Stimulated activated CD8-positive, alpha-beta memory T cell treated with anti-CD3 and anti-CD28 coated beads, Interleukin-15, amount 100 ng/mL, for 48 hours (primary cell): ENCODE results near the gene TMEM63C.

Experiments used
- DNase-seq, 2 donors: peaks; one replicate each; pipeline ENCODE4 v3.0.0-alpha.2; 2020; ENCODE audit warnings: low read depth in 2 of 2

Gene TMEM63C

DNA sequence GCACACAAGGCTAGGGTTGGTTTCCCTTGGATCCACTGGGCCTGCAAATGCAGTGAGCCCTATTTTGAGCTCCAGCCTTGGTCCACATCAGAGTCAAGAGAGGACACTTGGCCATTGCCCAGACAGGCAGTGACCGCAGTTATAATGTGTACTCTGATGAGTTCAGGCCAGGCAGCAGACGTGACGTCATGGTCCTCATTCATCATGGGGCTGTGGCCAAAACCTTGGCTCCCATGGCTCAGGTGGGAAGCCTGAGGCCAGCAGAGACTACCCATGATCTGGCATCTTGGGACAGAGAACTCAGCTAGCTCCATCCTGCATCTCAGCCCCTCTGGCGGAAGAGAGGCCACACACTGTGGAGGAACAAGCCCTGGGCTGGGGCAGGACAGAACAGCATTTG, 16.4 kb downstream of the TMEM63C start:
- DNase-seq: no peak

DNA sequence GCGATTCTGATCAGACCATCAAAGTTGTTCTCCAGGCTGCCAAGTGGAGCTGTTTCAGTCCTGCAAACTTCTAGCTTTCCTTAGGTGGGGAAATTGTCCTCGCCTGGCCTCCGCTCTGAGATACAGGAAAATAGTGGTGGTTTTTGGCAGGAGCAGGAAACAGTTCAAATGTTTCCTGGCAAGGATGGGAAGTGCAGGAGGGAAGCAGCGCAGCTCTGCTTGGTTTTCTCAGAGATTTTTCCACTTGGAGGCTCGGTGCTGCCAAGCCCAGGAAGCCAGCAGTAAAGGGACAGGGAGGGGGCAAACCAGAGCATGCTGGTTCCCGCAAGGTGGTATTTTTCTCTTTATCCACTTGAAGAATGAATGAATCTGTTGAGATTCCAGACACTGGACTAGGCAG, 17.0 kb downstream of the TMEM63C start:
- no peak for DNase-seq

DNA sequence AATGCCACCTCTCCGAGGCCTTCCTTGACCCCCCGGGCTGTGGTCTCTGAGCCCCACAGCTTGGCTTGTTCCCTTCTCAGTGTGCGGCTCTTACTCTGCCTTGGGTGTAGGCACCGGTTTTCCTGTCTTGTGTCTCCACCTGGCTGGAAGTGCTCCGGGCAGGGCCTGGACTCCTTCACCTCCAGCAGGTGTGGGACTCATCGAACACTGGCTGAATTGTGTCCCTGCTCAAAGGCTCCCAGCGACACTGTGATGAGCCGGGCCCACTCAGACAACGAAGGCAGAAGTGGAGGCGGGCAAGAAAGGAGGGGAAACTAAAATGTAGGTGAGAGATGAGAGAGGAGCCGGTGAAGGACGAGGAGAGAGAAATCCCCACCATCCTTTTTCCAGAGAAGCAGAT, 18.0 kb downstream of the TMEM63C start:
- DNase-seq: no peak

DNA sequence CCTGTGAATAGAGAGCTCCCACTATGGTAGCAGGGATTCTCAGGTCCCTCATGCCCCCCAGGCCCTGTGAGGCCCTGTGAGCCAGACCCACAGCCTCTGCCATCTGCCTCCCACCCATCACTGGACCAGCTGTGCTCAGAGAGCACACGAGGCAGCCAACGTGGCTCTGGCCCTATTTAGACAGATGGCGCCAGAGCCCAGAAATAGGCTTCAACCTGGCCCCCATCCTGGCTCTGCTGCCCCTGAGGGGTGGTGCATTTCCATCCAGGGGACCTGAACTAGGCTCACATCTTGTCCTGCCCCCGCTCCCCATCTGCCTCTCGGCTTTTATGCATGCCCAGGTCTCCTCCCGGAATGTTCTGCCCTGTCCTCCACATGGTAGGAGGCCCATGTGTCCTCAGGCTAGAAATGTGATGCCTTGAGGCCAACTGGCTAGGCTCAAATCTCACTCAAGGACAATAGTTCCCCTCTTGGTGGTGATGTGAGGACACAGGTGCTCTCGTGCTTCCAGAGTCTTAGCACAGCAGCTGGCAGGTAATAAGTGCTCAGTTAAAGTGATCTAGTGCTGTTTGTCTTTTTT, 18.9 kb downstream of the TMEM63C start:
- DNase-seq: no peak

DNA sequence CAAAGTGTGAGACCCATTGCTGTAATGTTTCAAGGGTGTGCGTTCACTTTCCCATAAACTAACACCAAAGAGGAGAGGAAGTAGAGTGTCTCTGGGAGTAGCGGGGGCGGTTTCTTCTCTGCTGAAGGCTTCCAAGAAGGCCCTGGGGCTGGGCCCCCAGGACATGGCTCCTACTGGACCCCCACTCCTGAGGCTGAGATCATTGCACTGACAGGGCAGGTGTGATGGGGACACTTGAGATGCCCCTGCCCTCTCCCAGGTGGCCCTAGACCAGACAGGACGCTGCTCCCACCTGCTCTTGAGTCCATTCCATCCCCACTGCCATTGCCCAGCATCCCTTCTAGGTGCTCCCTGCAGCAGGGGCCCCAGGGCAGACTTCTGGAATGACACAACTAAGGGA, 20.1 kb downstream of the TMEM63C start:
- no peak for DNase-seq

DNA sequence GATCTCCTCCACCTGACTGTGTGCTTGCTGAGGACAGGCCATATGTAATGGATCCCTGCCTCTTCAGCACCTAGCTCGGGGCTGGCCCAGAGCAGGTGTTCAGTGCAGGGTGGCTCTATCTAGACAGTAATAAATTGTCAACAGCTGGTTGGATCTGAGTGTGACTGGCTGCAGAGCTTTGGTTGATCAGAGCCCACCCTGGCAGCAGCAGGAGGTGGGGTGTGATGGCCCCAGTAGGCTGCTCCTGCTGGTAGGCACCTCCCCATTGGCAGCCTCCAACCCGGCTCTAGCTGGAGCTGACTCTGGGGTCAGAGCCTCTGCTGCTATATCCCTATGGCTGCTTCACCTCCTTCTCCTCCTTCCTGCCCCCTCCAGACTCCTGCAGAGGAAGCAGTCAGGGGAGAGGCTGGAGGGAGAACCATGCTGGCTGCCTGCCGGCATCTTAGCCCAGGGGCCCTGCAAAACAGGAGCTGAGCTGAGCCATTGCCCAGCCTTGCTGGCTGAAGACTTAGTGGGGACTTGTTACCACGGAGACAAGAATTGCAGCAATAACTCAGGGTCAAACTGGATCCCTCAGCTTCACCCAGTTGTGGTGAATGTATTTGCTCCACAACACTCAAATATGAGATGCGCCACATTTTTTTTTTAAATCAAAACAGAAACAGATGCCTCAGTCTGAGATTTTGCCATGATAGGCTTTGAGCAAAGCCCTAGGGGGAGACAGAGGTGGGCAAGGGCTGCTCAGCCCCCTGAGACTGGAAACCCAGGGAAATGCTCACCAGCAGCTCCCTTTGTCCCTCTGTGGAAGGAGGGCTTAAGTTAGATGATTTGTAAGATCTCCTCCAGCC, 22.2 kb downstream of the TMEM63C start:
- no peak for DNase-seq

DNA sequence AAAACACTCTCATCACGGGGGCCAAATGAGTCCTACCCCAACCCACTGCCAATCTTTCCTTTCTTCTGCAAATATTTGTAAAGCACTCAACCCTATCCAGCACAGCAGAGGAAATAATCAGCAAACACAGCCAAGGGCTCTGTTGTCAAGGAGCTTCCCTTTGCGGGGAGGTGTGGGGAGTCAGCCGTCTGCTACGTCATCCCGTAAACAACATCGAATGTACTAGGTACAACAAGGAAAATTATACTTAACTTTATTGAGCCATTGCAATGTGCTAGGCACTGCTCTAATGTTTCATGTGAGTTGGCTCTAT, 22.8 kb downstream of the TMEM63C start:
- DNase-seq: no peak

DNA sequence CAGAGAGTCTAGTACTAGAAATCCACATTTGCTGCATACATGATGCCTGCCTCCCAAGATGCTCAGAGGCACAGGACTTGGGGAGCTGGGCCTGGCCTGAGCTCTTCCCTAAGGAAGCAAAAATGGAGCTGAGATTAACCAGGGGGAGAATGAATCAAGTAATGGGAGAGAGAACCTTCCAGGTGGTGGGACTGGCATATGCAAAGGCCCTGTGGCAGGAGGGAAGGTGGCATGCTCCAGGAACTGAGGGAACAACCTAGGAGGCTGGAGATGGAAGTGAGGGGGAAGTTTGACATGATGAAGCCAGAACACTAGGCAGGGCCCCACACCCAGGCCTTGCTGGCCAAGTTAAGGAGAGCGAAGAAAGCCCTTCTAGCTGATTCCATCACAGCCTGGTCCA, 23.3 kb downstream of the TMEM63C start:
- no peak for DNase-seq

DNA sequence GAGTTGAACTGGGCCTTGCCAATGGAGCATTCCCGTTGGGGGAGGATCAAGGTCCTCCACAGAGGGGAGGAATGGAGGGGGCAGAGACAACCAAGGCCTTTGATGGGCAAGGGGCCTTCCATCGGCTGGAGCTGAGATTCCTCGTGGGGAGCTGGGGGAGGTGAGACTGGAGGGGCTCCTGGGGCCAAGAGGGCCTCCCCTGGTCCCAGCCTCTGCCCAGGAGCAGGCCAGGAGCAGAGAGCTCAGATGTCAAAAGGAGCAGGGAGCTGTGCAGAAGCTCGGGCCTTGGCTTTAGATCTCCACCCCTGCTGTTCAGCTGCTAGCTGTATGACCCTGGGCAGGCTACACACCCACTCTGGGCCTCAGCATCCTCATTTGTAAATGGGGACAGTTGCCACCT, 24.0 kb downstream of the TMEM63C start:
- no peak for DNase-seq

DNA sequence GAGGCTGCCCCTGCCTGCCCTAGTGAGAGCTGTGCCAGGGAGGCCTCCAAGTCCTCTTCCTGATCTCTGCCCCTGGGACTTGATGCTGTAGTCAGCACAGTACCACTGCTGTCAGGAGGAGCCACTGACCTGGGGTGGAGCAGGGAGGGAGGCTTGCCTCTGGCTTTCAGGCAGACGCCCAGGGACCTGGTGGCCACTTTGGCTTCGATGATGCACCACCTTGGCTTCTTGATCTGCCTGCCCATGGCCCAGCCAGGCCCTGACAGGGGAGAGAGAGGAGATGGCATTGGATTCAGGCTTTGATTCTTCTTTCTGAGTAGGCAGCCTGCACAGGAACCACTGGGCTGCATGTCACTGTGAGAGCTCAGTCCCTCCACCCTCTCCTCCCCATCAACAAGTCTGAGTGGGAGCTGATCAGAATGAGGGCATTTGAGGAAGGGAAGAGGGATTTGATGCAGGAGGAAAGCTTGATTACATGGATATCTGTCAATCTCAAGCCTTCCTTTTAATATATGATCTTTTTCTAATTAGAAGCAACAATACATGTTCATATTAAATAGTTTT, 24.7 kb downstream of the TMEM63C start:
- DNase-seq: no peak

DNA sequence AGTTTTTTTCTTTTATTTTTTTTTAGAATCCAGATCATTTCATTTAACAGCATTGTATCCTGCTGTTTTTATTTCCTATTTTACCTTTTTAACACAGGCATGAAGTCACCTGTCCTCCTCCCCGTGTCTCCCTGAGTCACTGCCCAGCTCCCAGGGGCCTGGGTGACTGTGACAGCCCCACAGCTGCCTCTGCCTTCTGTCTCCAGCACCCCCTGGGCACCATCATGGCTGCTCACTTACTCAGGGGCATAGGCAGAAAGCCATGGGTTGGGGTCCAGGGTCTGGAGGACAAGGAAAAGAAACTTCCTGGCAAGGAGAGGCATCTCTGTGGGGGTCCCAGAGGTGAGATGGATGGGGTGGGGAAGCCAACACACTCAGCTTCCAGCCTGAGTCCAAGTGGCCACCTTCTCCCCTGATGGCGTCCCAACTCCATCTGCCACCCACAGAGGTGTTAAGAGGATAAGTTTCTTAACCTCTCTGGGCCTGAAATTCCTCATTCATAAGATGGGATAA, 25.3 kb downstream of the TMEM63C start:
- DNase-seq: no peak

DNA sequence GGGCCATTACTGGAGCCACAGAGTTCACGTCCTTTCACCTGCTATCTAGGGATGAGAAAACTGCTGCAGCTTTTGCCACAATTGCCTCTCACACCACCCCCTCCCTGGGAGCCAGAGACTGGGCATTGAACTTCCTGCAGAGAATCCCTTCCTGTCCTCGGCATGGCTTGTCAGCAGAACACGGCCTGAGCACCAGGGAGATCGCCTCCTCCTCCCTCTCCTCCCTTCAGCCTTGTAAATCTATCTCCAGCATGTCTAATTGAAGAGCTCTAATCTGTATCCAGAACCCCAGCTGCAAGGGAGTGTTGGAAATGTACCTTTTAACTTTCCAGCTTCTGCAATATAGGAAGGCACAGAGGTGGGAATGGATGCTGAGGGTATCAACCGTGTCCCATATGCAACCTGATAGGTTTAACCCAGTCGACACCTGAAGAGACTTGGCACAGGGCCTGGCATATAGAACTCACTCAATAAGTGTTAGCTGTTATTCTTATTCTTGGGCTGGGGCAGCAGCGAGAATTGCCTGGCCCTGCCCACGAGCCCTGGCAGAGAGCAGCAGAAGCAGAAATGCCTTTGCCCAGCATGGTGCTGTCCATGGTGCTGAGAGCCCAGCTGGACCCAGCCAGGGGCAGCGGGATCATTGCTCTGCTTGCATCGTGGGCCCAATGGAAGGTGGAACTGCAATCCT, 26.8 kb downstream of the TMEM63C start:
- peak in 1 of 2 donors; percentile 11 for DNase-seq

DNA sequence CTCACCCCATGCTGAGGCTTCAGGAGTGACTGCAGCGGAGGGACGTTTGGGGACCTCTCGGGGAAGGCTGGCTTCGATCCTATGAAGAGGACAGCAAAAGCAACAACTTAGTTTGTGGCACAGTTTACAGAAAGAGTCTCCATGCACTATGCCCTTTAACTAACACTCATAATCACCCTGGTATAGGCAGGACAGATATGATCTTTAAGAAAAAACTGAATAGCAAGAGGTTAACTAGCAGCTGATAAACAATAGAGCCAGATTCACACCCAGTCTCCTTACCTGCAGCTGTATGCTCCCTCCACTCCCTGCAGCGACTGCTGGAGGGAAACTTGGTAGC, 27.4 kb downstream of the TMEM63C start:
- DNase-seq: no peak

DNA sequence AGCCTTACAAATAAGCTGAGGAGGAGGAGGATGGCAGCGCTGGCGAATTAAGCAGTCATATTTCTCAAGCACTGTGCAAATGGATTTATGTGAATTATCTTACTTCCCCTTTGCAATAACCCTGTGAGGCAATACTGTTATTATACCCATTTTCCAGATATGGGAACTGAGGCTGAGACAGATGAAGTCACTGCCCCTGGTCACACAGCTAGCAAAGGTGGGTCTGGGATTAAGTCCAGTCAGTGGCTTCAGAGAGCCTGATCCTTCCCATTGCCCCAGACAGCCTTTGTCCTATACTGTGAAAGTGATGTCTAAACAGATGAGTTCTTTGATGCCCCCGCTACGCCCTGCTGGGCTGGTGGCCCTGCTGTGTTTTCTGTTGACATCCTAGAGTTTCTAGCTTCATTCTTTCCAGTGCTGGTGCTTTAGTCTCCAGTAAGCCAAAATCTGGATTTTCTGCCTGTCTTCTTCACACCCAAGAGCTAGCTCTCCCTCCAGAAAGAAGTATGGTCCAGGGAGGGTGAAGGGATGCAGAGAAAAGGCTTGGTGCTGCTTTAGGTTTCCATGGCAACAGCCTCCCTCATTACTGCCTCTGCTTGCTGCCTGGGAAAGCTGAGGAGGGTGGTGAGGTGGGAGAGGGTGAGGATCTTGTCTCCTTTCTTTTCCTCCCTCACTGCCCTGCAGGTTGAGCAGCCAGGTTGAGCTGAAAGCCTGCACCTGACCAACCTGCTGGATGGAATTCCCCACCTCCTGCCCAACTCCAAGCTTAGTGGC, 30.7 kb downstream of the TMEM63C start:
- no peak for DNase-seq

DNA sequence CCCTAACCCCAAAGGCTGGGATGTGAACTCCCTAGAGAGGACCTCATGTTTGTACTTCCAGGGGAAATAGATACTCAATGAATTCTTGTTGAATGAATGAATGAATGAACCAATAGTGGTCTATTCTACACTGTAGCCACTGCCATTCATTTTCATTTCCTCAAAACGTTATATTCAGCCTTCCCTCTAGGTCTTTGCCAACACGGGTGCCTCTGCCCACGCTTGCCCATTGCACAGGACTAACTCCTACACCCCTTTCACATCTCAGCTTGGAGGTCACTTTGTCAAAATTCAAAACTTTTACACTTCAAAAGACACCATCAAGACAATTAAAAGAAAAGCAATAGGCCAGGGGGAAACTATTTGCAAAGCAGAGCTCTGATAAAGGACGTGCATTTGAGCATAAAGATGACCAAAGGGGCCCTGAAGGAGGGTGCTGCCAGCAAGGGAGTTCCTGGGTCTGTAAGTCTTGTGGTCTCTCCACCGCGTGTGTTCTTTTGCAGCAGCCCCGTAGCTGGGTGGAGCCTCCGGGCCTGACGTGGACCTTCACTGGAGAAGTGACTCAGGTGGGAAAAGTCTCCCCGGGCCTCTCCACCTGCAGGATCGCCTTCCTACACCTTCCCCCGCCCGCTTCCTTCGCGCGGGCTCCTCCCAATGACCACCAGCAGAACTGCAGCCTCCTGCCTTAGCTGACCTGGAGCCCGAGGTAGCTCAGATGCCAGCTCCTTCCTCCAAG, 31.5 kb downstream of the TMEM63C start:
- peak in 1 of 2 donors; percentile 25 for DNase-seq

DNA sequence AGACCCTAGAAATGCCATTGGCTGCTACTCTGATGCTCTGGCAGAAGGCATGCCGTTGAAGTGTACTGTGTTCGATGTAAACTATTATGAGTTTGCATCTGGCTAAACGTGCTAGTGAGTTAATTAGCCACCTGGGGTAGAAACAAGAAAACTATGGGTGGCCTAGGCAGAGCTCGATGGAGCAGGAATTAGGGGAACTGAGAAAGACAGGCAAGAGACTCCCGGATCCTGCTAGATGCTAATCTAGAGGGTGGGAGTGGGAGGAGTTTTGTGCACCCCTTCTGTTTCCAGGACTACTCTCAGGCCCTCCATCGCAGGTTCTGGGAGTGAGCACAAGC, 32.0 kb downstream of the TMEM63C start:
- no peak for DNase-seq

DNA sequence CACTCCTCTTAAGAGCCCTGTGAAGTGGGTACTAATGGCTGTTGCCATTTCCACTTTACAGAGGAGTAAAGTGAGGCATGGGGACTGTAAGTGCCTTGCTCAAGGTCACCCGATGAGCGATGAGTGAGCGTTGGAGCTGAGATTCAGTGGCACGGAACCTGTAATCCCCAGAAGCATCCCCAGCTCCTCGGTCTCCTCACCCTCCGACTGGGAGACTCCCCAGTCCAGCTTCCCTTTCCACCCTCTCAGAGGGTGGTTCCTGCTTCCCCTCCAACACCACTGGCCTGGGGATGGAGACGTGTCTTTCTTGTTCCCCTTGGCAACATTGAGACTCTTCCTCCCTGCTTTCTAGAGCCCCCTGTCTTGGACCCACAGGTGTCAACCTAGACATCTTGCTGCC, 32.6 kb downstream of the TMEM63C start:
- DNase-seq: no peak

DNA sequence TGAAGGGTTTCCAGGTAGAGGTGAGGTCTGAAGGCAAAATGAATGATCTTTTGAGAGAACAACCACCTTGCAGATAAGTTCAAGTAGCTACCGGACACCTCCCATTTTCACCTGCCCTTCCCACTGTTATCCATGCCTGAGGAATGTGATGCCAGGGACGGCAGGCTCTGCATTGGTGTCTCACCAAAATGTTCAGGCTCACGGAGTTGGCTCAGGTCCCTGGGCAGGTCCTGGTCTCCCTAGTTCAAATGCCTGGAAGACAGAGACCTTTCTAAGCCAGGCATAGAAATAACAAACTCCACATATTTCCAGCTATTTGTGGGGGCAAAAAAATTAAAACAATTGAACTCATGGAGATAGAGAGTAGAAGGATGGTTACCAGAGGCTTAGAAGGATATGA, 36.0 kb downstream of the TMEM63C start:
- DNase-seq: no peak

DNA sequence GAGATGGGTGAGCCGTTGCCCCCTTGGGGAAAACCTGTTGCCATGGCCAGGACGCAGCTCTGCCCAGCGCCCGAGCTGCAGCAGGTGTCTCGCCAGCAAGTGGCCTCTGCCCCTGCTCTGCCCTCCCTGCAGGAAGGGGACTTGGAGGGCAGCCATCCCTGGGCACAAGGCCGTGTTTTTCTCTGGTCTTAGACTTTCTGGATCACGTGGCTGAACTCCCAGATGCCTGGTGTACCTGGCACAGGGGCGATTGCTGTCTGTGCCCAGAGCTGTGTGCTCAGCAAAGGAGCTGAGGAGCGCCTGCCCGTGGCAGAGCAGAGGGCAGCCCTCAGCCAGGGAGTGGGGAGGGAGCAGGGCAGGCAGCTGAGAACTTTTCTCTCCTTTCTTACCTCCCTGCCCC, 38.0 kb downstream of the TMEM63C start:
- no peak for DNase-seq

DNA sequence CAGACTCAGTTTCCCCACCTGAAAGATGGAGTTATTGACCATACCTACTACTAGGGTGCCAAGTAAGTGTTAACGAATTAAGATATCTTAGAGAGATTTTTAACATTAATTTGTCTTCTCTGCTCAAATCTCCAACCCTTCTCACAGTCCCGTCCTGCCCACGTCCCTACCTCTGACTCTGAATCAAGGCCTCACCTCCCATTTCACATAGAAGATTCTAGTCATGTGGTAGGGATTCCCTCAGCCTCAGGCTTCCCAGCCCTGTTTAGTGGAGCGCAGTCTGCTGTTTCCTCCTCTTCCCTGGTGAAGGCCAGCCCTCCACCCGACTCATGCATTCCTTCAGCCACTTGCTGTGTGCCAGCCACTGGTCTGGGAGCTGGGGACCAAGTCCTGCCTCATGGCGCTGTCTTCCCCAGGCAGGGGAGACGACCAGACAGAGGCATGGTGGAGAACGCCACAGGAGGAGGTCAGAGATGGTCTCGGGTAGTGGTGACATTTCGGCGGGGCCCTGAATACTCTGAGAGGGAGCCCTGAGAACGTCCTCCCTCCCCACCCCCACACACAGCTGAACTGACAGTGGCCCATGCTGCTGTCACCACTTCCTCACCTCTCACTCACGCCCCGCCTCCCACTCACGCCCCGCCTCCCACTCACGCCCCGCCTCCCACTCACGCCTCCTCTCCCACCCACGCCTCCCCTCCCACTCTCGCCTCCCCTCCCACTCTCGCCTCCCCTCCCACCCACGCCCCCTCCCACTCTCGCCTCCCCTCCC, 38.8 kb downstream of the TMEM63C start:
- DNase-seq: no peak
